ENCODE measurements around the gene KIRREL3.
A peak's percentile ranks its signal among the peaks of the same experiment; 100 is the strongest.

The KIRREL3 gene

GRCh38 chr11:126700768-126701519 is 299.6 kb downstream of the KIRREL3 start:
- DNase-seq, result no peak

GRCh38 chr11:126698576-126698975 is 302.0 kb downstream of the KIRREL3 start:
- DNase-seq, result no peak

GRCh38 chr11:126697936-126698335 is 302.6 kb downstream of the KIRREL3 start:
- DNase-seq, result no peak

- DNase-seq, result no peak
Observed at GRCh38 chr11:126696982-126697381, 303.6 kb downstream of the KIRREL3 start.

- DNase-seq, result no peak
Observed at GRCh38 chr11:126695293-126695692, 305.3 kb downstream of the KIRREL3 start.

- DNase-seq, result no peak
Observed at GRCh38 chr11:126694065-126694625, 306.4 kb downstream of the KIRREL3 start.

GRCh38 chr11:126687477-126687876 is 313.1 kb downstream of the KIRREL3 start:
- no peak for DNase-seq

GRCh38 chr11:126686938-126687337 is 313.6 kb downstream of the KIRREL3 start:
- no peak for DNase-seq

GRCh38 chr11:126683766-126684728 is 316.5 kb downstream of the KIRREL3 start:
- DNase-seq, result no peak

GRCh38 chr11:126682590-126682989 is 318.0 kb downstream of the KIRREL3 start:
- no peak for DNase-seq

GRCh38 chr11:126680700-126681099 is 319.9 kb downstream of the KIRREL3 start:
- DNase-seq, result no peak

GRCh38 chr11:126680131-126680530 is 320.4 kb downstream of the KIRREL3 start:
- peak; percentile 64 for DNase-seq

- DNase-seq, result no peak
Observed at GRCh38 chr11:126679033-126679432, 321.5 kb downstream of the KIRREL3 start.

GRCh38 chr11:126676536-126676935 is 324.0 kb downstream of the KIRREL3 start:
- DNase-seq, result no peak

- DNase-seq, result no peak
Observed at GRCh38 chr11:126673319-126673718, 327.3 kb downstream of the KIRREL3 start.

- DNase-seq, result no peak
Observed at GRCh38 chr11:126669416-126669815, 331.2 kb downstream of the KIRREL3 start.

GRCh38 chr11:126664643-126665042 is 335.9 kb downstream of the KIRREL3 start:
- no peak for DNase-seq

- no peak for DNase-seq
Observed at GRCh38 chr11:126663749-126664592, 336.6 kb downstream of the KIRREL3 start.

GRCh38 chr11:126662035-126662790 is 338.4 kb downstream of the KIRREL3 start:
- DNase-seq, result no peak

GRCh38 chr11:126660761-126661425 is 339.7 kb downstream of the KIRREL3 start:
- no peak for DNase-seq

GRCh38 chr11:126660321-126660720 is 340.2 kb downstream of the KIRREL3 start:
- peak; percentile 40 for DNase-seq
